Prostate gland (tissue), 2 donors: ENCODE results near the gene CENPH. TPM values are rescaled to one million over a fixed set of nuclear protein-coding genes. Genes with fewer than 3 reads are reported as not detected.
"Not testable (repeated sequence)": the region's sequence is repeated elsewhere in the genome, so short reads cannot be mapped to it uniquely, and the experiment has no call there.

ENCODE experiments used
- DNase-seq: peaks from one replicate; pipeline ENCODE4 v3.0.0-alpha.2; 2019; ENCODE audit warnings: low spot score
- H3K27ac ChIP-seq, 2 donors: fragments of 200-600 bp; sonication (generic); 2 replicates each; pipeline ENCODE4 v1.5.1; 2017 to 2019
- H3K27me3 ChIP-seq: fragments of 200-600 bp; sonication (generic); replicated peaks from 2 replicates; pipeline ENCODE4 v1.5.1; 2019; ENCODE audit not compliant: insufficient read depth
- H3K36me3 ChIP-seq, 2 donors: fragments of 200-600 bp; sonication (generic); 1 replicate in 1 of 2; 2 replicates in 1 of 2; pipeline versions ENCODE4 v1.5.1 to v1.8.1; 2017 to 2019
- H3K4me1 ChIP-seq: fragments of 200-600 bp; sonication (generic); replicated peaks from 2 replicates; pipeline ENCODE4 v1.5.1; 2019
- H3K4me3 ChIP-seq, 2 donors: fragments of 200-600 bp; sonication (generic); 2 replicates each; pipeline ENCODE4 v1.5.1; 2017 to 2019
- H3K9me3 ChIP-seq: fragments of 200-600 bp; sonication (generic); 2 replicates; pipeline ENCODE4 v1.5.1; 2017
- POLR2A ChIP-seq: fragments of 450-650 bp; IDR thresholded peaks from one replicate; pipeline ENCODE4 v1.6.1; 2016; ENCODE audit warnings: antibody characterized with exemption, mild to moderate bottlenecking
- POLR2AphosphoS5 ChIP-seq: sonication (generic); formaldehyde crosslinking; IDR thresholded peaks from one replicate; pipeline ENCODE4 v1.6.1; 2017; ENCODE audit warnings: antibody characterized with exemption
- WGBS: methylation state at CpG from one replicate; pipeline ENCODE4 v1.1.5; 2018; 5-methylcytosine and 5-hydroxymethylcytosine counted together
- intact Hi-C: fragments of 100-400 bp; cut with DNase I; formaldehyde crosslinking; loops from one replicate; pipeline ENCODE4 v1.14.2; 2022
- total RNA-seq, 2 donors: library from RNA; depleted of rRNA; stranded (reverse); fragments of >200 nt; gene quantifications; one replicate each; pipeline ENCODE4 v1.1.0, GENCODE V29; 2016
- TF ChIP-seq, protein P1 (sequence below), 4 experiments: fragments of 200-600 bp in 2 of 4; fragments of 450-650 bp in 2 of 4; sonication (generic) in 2 of 4; IDR thresholded peaks; 1 replicate in 3 of 4; 2 replicates in 1 of 4; pipeline ENCODE4 v1.5.1; 2016 to 2019; ENCODE audit warnings: antibody characterized with exemption in 4 of 4, mild to moderate bottlenecking in 2 of 4, moderate library complexity in 2 of 4

Gene CENPH
- total RNA-seq, 2 donors from 2014 or later = 5.3 to 17.4 TPM

DNA sequence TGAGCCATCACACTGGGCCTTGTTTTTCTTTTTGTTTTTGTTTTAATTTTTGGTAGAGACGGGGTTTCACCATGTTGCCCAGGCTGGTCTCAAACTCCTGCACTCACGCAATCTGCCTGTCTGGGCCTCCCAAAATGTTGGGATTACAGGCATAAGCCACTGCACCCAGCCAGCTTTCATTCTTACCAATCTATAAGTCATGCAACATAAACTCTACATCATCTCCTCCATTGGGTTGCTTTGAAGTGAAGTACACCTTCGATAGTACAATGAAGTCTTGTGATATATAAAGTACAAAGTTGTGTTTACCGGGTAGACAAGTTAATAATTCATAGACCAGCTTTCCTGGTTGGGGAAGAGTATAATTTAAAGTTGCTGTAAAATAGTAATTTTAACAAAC lies 36.5 kb downstream of the CENPH start:
- no peak for DNase-seq
- no peak overlapping the region for H3K4me3 ChIP-seq
- intact Hi-C loops = no loop called here
- H3K9me3 ChIP-seq = no peaks in the 10 kb centered on the region
- TF ChIP-seq POLR2AphosphoS5 (no peak), POLR2A (no peak)
- TF ChIP-seq, protein P1, sequence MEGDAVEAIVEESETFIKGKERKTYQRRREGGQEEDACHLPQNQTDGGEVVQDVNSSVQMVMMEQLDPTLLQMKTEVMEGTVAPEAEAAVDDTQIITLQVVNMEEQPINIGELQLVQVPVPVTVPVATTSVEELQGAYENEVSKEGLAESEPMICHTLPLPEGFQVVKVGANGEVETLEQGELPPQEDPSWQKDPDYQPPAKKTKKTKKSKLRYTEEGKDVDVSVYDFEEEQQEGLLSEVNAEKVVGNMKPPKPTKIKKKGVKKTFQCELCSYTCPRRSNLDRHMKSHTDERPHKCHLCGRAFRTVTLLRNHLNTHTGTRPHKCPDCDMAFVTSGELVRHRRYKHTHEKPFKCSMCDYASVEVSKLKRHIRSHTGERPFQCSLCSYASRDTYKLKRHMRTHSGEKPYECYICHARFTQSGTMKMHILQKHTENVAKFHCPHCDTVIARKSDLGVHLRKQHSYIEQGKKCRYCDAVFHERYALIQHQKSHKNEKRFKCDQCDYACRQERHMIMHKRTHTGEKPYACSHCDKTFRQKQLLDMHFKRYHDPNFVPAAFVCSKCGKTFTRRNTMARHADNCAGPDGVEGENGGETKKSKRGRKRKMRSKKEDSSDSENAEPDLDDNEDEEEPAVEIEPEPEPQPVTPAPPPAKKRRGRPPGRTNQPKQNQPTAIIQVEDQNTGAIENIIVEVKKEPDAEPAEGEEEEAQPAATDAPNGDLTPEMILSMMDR (IDR thresholded peaks at IDR 0.05) = no peak
- H3K27me3 ChIP-seq = no peaks in the 10 kb centered on the region
- no peaks in the 10 kb centered on the region for H3K36me3 ChIP-seq
- no peak overlapping the region for H3K27ac ChIP-seq
- 82% methylated on average over 4 of the region's 4 CpGs for WGBS
- no peaks in the 10 kb centered on the region for H3K4me1 ChIP-seq

DNA sequence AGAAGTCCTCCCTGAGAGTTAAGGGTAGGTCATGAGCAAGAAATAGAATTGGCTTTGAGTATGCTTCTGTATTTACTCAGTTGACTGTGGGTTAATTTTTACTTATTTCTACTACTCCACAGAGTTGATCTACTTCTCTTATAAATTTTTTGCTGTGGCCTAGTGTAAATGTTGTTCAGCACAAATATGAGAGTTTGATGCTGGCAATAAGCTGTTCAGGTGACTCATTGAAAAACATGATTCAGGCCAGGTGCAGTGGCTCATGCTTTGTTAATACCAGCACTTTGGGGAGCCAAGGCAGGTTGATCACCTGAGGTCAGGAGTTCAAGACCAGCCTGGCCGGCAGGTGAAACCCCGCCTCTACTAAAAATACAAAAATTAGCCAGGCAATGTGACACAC lies 40.8 kb downstream of the CENPH start:
- no peaks in the 10 kb centered on the region for H3K27me3 ChIP-seq
- no peak overlapping the region for H3K4me3 ChIP-seq
- TF ChIP-seq, protein P1 (IDR thresholded peaks at IDR 0.05) = no peak
- TF ChIP-seq POLR2AphosphoS5 = no peak
- no peak for TF ChIP-seq POLR2A
- WGBS = 86% methylated on average over 2 of the region's 2 CpGs
- no peak overlapping the region for H3K27ac ChIP-seq
- no peaks in the 10 kb centered on the region for H3K4me1 ChIP-seq
- intact Hi-C loops = loop anchor here (5.0 kb wide), 1 partner anchor 102 kb away; the partner anchor contains the start of gene CCDC125
- H3K36me3 ChIP-seq = no peaks in the 10 kb centered on the region
- DNase-seq = no peak
- H3K9me3 ChIP-seq = no peaks in the 10 kb centered on the region

DNA sequence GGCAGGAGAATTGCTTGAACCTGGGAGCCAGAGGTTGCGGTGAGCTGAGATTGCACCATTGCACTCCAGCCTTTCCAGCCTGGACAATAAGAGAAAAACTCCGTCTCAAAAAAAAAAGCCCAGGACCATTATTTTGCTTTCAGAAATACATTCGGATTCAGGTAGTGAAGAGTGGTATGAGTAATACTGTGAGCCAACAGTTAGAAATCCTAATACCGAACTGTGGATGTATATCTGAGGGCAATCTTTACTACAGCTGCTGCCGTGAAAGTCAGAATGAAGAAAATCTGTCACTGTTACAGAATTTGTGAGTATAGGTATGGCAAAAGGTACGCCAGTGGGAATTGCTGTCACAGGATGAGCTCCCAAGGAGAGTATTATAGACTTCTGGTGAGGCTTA lies 41.9 kb downstream of the CENPH start:
- H3K4me3 ChIP-seq = no peak overlapping the region
- TF ChIP-seq POLR2A = no peak
- no peak for TF ChIP-seq POLR2AphosphoS5
- TF ChIP-seq, protein P1 (IDR thresholded peaks at IDR 0.05) = no peak
- 86% methylated on average over 6 of the region's 6 CpGs for WGBS
- no peak overlapping the region for H3K27ac ChIP-seq
- DNase-seq = no peak
- H3K9me3 ChIP-seq = no peaks in the 10 kb centered on the region
- no peaks in the 10 kb centered on the region for H3K27me3 ChIP-seq
- intact Hi-C loops = loop anchor here (5.0 kb wide), 1 partner anchor 101 kb away; the partner anchor contains the start of gene CCDC125
- H3K36me3 ChIP-seq = no peaks in the 10 kb centered on the region
- peaks cover 1% of the 10 kb centered on the region for H3K4me1 ChIP-seq

DNA sequence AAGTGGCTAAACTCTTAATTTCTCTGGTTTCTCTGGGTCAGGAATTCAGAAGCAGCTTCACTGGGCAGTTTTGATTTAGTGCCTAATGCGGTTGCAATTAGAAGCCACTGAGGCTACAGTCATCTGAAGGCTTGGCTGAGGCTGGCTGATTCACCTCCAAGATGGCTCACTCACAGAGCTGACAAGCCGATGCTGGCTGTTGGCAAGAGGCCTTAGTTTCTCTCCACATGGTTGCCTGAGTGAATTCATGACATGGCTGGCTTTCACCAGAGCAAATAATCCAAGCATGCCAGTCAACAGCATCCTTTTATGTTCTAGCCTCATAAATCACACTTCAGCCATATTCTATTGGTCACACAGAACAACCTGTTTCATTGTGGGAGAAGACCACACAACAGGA lies 42.5 kb downstream of the CENPH start:
- intact Hi-C loops = loop anchor here (5.0 kb wide), 1 partner anchor 100 kb away; the partner anchor contains the start of gene CCDC125
- Histone ChIP-seq H3K4me1 (peaks cover 5% of the 10 kb centered on the region), H3K4me3 (no peak overlapping the region), H3K27ac (no peak overlapping the region), H3K9me3 (no peaks in the 10 kb centered on the region), H3K27me3 (no peaks in the 10 kb centered on the region), H3K36me3 (no peaks in the 10 kb centered on the region)
- DNase-seq = no peak
- TF ChIP-seq POLR2AphosphoS5 (no peak), POLR2A (no peak)
- TF ChIP-seq, protein P1 (IDR thresholded peaks at IDR 0.05) = no peak
- WGBS = 44% methylated on average over 2 of the region's 2 CpGs

DNA sequence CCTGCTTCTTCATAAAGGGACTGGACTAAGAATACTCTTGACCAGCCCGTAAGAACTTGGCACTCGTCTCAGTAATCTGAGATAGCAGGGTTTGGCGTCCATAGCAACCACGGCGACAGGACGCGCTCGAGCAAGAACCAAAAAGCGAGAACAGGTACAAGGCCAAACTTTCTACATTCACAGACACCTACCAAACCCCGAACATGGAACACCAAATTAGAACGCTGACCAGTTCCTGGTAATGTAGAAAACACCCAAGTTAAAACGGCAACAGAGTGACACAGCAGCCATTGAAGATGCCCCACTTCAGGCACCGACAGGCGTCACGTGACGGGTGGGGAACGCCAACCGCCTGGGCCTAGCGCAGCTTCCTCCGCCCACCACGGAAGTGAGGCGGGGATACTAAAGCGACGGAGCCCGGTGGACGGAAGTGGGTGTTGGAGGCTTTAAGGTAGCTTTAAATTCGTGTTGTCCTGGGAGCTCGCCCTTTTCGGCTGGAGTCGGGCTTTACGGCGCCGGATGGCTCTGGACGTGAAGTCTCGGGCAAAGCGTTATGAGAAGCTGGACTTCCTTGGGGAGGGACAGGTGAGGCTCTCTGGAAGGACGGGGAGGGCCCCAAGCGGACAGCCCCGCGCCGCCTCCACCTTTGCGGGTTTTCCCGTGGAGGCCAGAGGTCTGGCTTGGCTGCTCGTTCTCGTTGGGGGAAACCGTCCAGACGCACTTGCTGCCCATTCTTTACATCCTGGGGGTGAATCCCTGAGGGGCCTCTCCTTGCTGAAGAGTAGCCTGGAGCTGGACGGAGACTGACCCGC lies 45.3 kb downstream of the CENPH start, which contains the start of gene CDK7:
CDK7 (plus strand) TSS at position 430 of the 812 bp plus-strand sequence; CDS start at position 520, 90 bp downstream.
- Histone ChIP-seq H3K4me3 (peak within 1 kb of the TSS; percentile 76 to 79), H3K27me3 (no peaks in the 10 kb centered on the region), H3K36me3 (no peaks in the 10 kb centered on the region), H3K27ac (peak within 1 kb of the TSS; percentile 83 to 84), H3K9me3 (no peaks in the 10 kb centered on the region), H3K4me1 (peaks cover 5% of the 10 kb centered on the region)
- WGBS = under 1% methylated on average over 49 of the region's 49 CpGs
- intact Hi-C loops = loop anchor here (5.0 kb wide), 1 partner anchor 98 kb away; the partner anchor contains the start of gene CCDC125
- peak; percentile 96 for TF ChIP-seq POLR2AphosphoS5
- TF ChIP-seq, protein P1 (IDR thresholded peaks at IDR 0.05) = peak in 2 of 4 experiments; percentile 3 to 38
- TF ChIP-seq POLR2A = peak; percentile 73
- peak; percentile 95 for DNase-seq

DNA sequence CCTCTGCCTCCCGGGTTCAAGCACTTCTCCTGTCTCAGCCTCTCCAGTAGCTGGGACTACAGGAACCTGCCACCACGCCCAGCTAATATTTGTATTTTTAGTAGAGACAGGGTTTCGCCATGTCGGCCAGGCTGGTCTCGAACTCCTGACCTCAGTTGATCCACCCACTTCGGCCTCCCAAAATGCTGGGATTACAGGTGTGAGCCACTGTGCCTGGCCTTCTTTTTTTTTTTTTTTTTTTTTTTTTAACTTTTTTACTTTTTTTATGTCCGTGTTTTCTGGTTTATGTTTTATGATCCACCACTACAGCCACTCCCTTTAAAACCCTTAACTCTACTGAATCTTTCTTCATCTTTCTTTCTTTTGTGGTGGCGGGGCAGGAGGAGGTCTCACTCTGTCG lies 47.4 kb downstream of the CENPH start:
- WGBS = 92% methylated on average over 9 of the region's 9 CpGs
- intact Hi-C loops, H3K27me3 ChIP-seq, H3K4me1 ChIP-seq, H3K27ac ChIP-seq, DNase-seq, H3K4me3 ChIP-seq, H3K36me3 ChIP-seq, H3K9me3 ChIP-seq: not testable (repeated sequence)
